HepG2 (cell line): ENCODE data around the gene CCDC85C. TPM values are rescaled to one million over a fixed set of nuclear protein-coding genes. Genes with fewer than 3 reads are reported as not detected.
A peak's percentile ranks its signal among the peaks of the same experiment; 100 is the strongest.

ENCODE experiments used
- CHD4 ChIP-seq: fragments of 200-600 bp; sonication (generic); IDR thresholded peaks from 2 replicates; pipeline ENCODE4 v1.7.0; 2017; ENCODE audit warnings: mild to moderate bottlenecking, low read length, borderline replicate concordance
- HNF4A ChIP-seq: sonication (generic); formaldehyde crosslinking; IDR thresholded peaks from 2 replicates; pipeline ENCODE4 v1.4.0; 2020; ENCODE audit warnings: missing genetic modification reagents
- MAFG ChIP-seq: sonication (generic); formaldehyde crosslinking; IDR thresholded peaks from 2 replicates; pipeline ENCODE4 v1.5.1; 2020; ENCODE audit warnings: mild to moderate bottlenecking, missing genetic modification reagents
- NBN ChIP-seq: fragments of 450-650 bp; conservative IDR thresholded peaks from 2 replicates; pipeline ENCODE4 v1.6.1; 2017
- NCOR1 ChIP-seq: fragments of 200-600 bp; sonication (generic); IDR thresholded peaks from 2 replicates; pipeline ENCODE4 v1.7.0; 2017; ENCODE audit warnings: antibody characterized with exemption, low read length, borderline replicate concordance
- NR2F2 ChIP-seq: IDR thresholded peaks from 2 replicates; pipeline ENCODE4 v1.6.1; 2012; ENCODE audit warnings: low read depth, inconsistent platforms, borderline replicate concordance
- RBFOX2 ChIP-seq: fragments of 200-400 bp; formaldehyde crosslinking; IDR thresholded peaks from 2 replicates; pipeline ENCODE4 v1.6.1; 2017; ENCODE audit warnings: low read depth, mild to moderate bottlenecking, low read length
- SALL1 ChIP-seq: sonication (generic); formaldehyde crosslinking; IDR thresholded peaks from 2 replicates; pipeline ENCODE4 v1.8.0; 2022; ENCODE audit warnings: mild to moderate bottlenecking, missing genetic modification reagents
- SALL2 ChIP-seq: sonication (generic); formaldehyde crosslinking; IDR thresholded peaks from 2 replicates; pipeline ENCODE4 v1.8.1; 2023; ENCODE audit warnings: mild to moderate bottlenecking, missing genetic modification reagents, inconsistent platforms
- SKI ChIP-seq: fragments of 450-650 bp; IDR thresholded peaks from one replicate; pipeline ENCODE4 v1.6.1; 2018; ENCODE audit warnings: mild to moderate bottlenecking; ENCODE audit not compliant: partially characterized antibody
- ZFP36L1 ChIP-seq: sonication (generic); formaldehyde crosslinking; IDR thresholded peaks from 2 replicates; pipeline ENCODE4 v1.8.0; 2022; ENCODE audit warnings: mild to moderate bottlenecking, missing genetic modification reagents, moderate library complexity
- ZNF121 ChIP-seq: sonication (generic); formaldehyde crosslinking; IDR thresholded peaks from 2 replicates; pipeline ENCODE4 v1.5.0; 2020; ENCODE audit warnings: mild to moderate bottlenecking, missing genetic modification reagents
- ZNF354B ChIP-seq: sonication (generic); formaldehyde crosslinking; IDR thresholded peaks from 2 replicates; pipeline ENCODE4 v1.8.0; 2022; ENCODE audit warnings: mild to moderate bottlenecking, missing genetic modification reagents
- ZNF460 ChIP-seq: sonication (generic); formaldehyde crosslinking; IDR thresholded peaks from 2 replicates; pipeline ENCODE4 v1.5.1; 2020; ENCODE audit warnings: missing genetic modification reagents, mild to moderate bottlenecking, borderline replicate concordance
- polyA plus RNA-seq, 8 experiments: library from polyadenylated mRNA; depleted of rRNA in 3 of 8; stranded (reverse) in 7 of 8; unstranded in 1 of 8; fragments of >200 nt; fragmentation: Illumina TruSeq in 4 of 8; extraction: Trizol in 4 of 8; gene quantifications; 2 replicates each; pipeline versions ENCODE4 v1.2.1 to v1.2.3, GENCODE V29; 2011 to 2016; ENCODE audit warnings: low read depth in 4 of 8, missing spikeins in 1 of 8, mixed read lengths in 1 of 8; ENCODE audit not compliant: insufficient read depth in 1 of 8
- total RNA-seq, 5 experiments: library from RNA; depleted of rRNA; stranded (reverse); fragments of >200 nt; fragmentation: Illumina TruSeq; extraction: Trizol; gene quantifications; 2 replicates each; pipeline ENCODE4 v1.2.3, GENCODE V29; 2016; ENCODE audit warnings: low read depth in 1 of 5
- TF ChIP-seq, protein P1 (sequence below): sonication (generic); formaldehyde crosslinking; IDR thresholded peaks from 2 replicates; pipeline ENCODE4 v1.5.0; 2020; ENCODE audit warnings: mild to moderate bottlenecking, missing genetic modification reagents
- TF ChIP-seq, protein P2 (sequence below): sonication (generic); formaldehyde crosslinking; IDR thresholded peaks from 2 replicates; pipeline ENCODE4 v1.4.0; 2020; ENCODE audit warnings: missing genetic modification reagents
- TF ChIP-seq, protein P3 (sequence below): fragments of 450-650 bp; IDR thresholded peaks from 2 replicates; pipeline ENCODE4 v1.6.1; 2016
- TF ChIP-seq, protein P4 (sequence below): sonication (generic); formaldehyde crosslinking; IDR thresholded peaks from 2 replicates; pipeline ENCODE4 v1.5.0; 2020; ENCODE audit warnings: missing genetic modification reagents, mild to moderate bottlenecking, borderline replicate concordance
- TF ChIP-seq, protein P5 (sequence below): sonication (generic); formaldehyde crosslinking; IDR thresholded peaks from 2 replicates; pipeline ENCODE4 v1.5.0; 2020; ENCODE audit warnings: mild to moderate bottlenecking, missing genetic modification reagents, borderline replicate concordance

CCDC85C gene
- total and polyA plus RNA-seq, 2 of the 13 experiments (the other 11 are each of a cell fraction or from before 2014, with no cell fraction given), result 18.8 to 43.8 TPM

DNA sequence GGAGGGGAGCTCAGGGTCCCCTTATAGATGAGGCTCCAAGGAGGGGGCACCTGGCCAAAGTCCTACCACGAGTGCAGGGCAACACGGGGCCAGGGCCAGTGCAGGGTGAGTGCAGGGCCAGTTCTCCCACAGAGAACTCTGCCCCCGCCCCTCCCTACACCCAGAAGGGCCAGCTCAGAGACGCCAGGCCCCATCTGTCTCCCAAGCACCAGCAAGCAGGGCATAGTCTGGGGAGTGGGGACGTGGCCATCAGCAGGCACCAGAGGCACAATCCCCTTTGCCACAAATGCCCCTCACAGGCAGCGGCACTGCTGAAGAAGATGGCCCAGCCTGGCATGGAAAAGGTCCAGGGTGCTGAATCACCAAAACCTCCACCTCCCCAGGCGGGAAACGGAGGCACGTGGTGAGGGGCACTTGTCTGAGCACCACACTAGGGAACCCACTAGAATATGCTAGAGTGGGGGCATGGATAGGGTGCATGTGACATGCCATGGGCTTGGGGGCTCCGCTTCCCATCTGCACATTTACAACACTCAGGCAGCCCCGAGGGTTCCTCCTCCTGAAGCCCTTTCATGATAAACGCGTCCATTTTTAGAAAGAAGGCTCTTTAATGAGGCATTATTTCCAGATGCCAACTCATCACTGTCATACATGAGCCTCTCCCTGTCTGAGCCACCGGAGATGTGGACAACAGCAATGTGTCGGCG, 17.8 kb downstream of the CCDC85C start (continued):
- TF ChIP-seq, protein P1, sequence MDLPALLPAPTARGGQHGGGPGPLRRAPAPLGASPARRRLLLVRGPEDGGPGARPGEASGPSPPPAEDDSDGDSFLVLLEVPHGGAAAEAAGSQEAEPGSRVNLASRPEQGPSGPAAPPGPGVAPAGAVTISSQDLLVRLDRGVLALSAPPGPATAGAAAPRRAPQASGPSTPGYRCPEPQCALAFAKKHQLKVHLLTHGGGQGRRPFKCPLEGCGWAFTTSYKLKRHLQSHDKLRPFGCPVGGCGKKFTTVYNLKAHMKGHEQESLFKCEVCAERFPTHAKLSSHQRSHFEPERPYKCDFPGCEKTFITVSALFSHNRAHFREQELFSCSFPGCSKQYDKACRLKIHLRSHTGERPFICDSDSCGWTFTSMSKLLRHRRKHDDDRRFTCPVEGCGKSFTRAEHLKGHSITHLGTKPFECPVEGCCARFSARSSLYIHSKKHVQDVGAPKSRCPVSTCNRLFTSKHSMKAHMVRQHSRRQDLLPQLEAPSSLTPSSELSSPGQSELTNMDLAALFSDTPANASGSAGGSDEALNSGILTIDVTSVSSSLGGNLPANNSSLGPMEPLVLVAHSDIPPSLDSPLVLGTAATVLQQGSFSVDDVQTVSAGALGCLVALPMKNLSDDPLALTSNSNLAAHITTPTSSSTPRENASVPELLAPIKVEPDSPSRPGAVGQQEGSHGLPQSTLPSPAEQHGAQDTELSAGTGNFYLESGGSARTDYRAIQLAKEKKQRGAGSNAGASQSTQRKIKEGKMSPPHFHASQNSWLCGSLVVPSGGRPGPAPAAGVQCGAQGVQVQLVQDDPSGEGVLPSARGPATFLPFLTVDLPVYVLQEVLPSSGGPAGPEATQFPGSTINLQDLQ (CRISPR knock-in tag), result no peak
- no peak for TF ChIP-seq ZFP36L1
- TF ChIP-seq, protein P2, sequence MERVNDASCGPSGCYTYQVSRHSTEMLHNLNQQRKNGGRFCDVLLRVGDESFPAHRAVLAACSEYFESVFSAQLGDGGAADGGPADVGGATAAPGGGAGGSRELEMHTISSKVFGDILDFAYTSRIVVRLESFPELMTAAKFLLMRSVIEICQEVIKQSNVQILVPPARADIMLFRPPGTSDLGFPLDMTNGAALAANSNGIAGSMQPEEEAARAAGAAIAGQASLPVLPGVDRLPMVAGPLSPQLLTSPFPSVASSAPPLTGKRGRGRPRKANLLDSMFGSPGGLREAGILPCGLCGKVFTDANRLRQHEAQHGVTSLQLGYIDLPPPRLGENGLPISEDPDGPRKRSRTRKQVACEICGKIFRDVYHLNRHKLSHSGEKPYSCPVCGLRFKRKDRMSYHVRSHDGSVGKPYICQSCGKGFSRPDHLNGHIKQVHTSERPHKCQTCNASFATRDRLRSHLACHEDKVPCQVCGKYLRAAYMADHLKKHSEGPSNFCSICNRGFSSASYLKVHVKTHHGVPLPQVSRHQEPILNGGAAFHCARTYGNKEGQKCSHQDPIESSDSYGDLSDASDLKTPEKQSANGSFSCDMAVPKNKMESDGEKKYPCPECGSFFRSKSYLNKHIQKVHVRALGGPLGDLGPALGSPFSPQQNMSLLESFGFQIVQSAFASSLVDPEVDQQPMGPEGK (CRISPR knock-in tag), result peak; percentile 48; the same call in 1 of the 2 replicates
- TF ChIP-seq SALL1 (CRISPR knock-in tag), result peak; percentile 54; the same call in 1 of the 2 replicates
- no peak for TF ChIP-seq CHD4
- TF ChIP-seq RBFOX2, result no peak
- no peak for TF ChIP-seq ZNF121 (CRISPR knock-in tag)
- TF ChIP-seq, protein P3, sequence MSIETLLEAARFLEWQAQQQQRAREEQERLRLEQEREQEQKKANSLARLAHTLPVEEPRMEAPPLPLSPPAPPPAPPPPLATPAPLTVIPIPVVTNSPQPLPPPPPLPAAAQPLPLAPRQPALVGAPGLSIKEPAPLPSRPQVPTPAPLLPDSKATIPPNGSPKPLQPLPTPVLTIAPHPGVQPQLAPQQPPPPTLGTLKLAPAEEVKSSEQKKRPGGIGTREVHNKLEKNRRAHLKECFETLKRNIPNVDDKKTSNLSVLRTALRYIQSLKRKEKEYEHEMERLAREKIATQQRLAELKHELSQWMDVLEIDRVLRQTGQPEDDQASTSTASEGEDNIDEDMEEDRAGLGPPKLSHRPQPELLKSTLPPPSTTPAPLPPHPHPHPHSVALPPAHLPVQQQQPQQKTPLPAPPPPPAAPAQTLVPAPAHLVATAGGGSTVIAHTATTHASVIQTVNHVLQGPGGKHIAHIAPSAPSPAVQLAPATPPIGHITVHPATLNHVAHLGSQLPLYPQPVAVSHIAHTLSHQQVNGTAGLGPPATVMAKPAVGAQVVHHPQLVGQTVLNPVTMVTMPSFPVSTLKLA, result no peak
- TF ChIP-seq MAFG (CRISPR knock-in tag), result no peak
- TF ChIP-seq, protein P4, sequence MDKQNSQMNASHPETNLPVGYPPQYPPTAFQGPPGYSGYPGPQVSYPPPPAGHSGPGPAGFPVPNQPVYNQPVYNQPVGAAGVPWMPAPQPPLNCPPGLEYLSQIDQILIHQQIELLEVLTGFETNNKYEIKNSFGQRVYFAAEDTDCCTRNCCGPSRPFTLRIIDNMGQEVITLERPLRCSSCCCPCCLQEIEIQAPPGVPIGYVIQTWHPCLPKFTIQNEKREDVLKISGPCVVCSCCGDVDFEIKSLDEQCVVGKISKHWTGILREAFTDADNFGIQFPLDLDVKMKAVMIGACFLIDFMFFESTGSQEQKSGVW (CRISPR knock-in tag), result no peak
- no peak for TF ChIP-seq SKI
- TF ChIP-seq NCOR1, result no peak
- no peak for TF ChIP-seq NR2F2
- no peak for TF ChIP-seq ZNF460 (CRISPR knock-in tag)
- TF ChIP-seq, protein P5, sequence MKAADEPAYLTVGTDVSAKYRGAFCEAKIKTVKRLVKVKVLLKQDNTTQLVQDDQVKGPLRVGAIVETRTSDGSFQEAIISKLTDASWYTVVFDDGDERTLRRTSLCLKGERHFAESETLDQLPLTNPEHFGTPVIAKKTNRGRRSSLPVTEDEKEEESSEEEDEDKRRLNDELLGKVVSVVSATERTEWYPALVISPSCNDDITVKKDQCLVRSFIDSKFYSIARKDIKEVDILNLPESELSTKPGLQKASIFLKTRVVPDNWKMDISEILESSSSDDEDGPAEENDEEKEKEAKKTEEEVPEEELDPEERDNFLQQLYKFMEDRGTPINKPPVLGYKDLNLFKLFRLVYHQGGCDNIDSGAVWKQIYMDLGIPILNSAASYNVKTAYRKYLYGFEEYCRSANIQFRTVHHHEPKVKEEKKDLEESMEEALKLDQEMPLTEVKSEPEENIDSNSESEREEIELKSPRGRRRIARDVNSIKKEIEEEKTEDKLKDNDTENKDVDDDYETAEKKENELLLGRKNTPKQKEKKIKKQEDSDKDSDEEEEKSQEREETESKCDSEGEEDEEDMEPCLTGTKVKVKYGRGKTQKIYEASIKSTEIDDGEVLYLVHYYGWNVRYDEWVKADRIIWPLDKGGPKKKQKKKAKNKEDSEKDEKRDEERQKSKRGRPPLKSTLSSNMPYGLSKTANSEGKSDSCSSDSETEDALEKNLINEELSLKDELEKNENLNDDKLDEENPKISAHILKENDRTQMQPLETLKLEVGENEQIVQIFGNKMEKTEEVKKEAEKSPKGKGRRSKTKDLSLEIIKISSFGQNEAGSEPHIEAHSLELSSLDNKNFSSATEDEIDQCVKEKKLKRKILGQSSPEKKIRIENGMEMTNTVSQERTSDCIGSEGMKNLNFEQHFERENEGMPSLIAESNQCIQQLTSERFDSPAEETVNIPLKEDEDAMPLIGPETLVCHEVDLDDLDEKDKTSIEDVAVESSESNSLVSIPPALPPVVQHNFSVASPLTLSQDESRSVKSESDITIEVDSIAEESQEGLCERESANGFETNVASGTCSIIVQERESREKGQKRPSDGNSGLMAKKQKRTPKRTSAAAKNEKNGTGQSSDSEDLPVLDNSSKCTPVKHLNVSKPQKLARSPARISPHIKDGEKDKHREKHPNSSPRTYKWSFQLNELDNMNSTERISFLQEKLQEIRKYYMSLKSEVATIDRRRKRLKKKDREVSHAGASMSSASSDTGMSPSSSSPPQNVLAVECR, result no peak
- TF ChIP-seq ZNF354B (CRISPR knock-in tag), result no peak
- no peak for TF ChIP-seq NBN
- TF ChIP-seq HNF4A, result peak; percentile 79
- TF ChIP-seq SALL2 (CRISPR knock-in tag), result no peak
